IMR-90 (cell line): ENCODE measurements around the gene SHC2.

ENCODE experiments used
- BHLHE40 ChIP-seq: fragments of 150-350 bp; IDR thresholded peaks from 2 replicates; pipeline ENCODE4 v1.6.1; 2016; ENCODE audit warnings: mild to moderate bottlenecking, low read depth, low read length
- CEBPB ChIP-seq: IDR thresholded peaks from 2 replicates; pipeline ENCODE4 v1.6.1; 2012; ENCODE audit warnings: low read depth, low read length, improper control_type of control experiment
- CTCF ChIP-seq: conservative IDR thresholded peaks from 2 replicates; pipeline ENCODE4 v1.5.1; 2012; ENCODE audit warnings: mild to moderate bottlenecking, low read depth, low read length, improper control_type of control experiment
- MAFK ChIP-seq: IDR thresholded peaks from 2 replicates; pipeline ENCODE4 v1.6.1; 2012; ENCODE audit warnings: low read depth, low read length, improper control_type of control experiment
- MAZ ChIP-seq: IDR thresholded peaks from 2 replicates; pipeline ENCODE4 v1.6.1; 2012; ENCODE audit warnings: low read depth, mild to moderate bottlenecking, low read length, improper control_type of control experiment, moderate library complexity, borderline replicate concordance
- MXI1 ChIP-seq: IDR thresholded peaks from 2 replicates; pipeline ENCODE4 v1.6.1; 2012; ENCODE audit warnings: low read depth, mild to moderate bottlenecking, low read length, moderate library complexity, borderline replicate concordance
- POLR2A ChIP-seq: IDR thresholded peaks from 2 replicates; pipeline ENCODE4 v1.6.1; 2012; ENCODE audit warnings: mild to moderate bottlenecking, low read depth, low read length
- RAD21 ChIP-seq: IDR thresholded peaks from 2 replicates; pipeline ENCODE4 v1.6.1; 2012; ENCODE audit warnings: low read length, improper control_type of control experiment
- RCOR1 ChIP-seq: IDR thresholded peaks from 2 replicates; pipeline ENCODE4 v1.6.1; 2012; ENCODE audit warnings: mild to moderate bottlenecking, low read length, improper control_type of control experiment; ENCODE audit not compliant: insufficient replicate concordance
- RFX5 ChIP-seq: IDR thresholded peaks from 2 replicates; pipeline ENCODE4 v1.8.0; 2012; ENCODE audit warnings: low read depth, mild to moderate bottlenecking, low read length, moderate library complexity
- SMC3 ChIP-seq: fragments of 150-350 bp; IDR thresholded peaks from 2 replicates; pipeline ENCODE4 v1.6.1; 2016; ENCODE audit warnings: low read depth, mild to moderate bottlenecking, antibody characterized with exemption, low read length, moderate library complexity
- TF ChIP-seq, protein P1 (sequence below): fragments of 150-350 bp; IDR thresholded peaks from 2 replicates; pipeline ENCODE4 v1.6.1; 2017; ENCODE audit warnings: mild to moderate bottlenecking, antibody characterized with exemption, low read length, low read depth

- TF ChIP-seq CTCF (no peak), POLR2A (no peak), RAD21 (no peak), MAFK (no peak), MXI1 (no peak), RFX5 (no peak), CEBPB (no peak), RCOR1 (no peak), SMC3 (no peak), BHLHE40 (peak; percentile 18; the same call in 1 of the 2 replicates), MAZ (no peak)
- TF ChIP-seq, protein P1, sequence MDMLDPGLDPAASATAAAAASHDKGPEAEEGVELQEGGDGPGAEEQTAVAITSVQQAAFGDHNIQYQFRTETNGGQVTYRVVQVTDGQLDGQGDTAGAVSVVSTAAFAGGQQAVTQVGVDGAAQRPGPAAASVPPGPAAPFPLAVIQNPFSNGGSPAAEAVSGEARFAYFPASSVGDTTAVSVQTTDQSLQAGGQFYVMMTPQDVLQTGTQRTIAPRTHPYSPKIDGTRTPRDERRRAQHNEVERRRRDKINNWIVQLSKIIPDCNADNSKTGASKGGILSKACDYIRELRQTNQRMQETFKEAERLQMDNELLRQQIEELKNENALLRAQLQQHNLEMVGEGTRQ, result no peak
These were observed 12.8 kb downstream of the SHC2 start for GRCh38 chr19:447816-448560.
